ENCODE data around the gene NKD2.

NKD2 gene

DNA sequence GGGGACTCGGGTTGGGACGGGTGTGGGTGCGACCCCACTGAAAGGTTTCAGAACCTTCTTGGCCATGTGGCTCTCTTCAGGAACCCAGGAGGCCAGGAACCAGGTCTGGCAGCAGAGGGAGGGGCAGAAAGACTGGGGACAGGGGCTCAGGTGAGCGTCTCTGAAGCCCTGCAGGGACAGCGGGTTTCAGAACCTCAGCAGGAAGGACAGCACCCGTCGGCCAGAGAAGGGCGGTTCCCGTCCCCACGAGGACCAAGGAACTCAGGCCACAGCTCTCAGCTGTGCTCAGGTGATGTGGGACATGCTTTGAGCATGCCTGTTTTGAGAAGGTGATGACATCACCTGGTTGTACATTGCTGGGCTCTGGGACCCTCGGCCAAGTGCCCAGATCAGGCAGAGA, 77.5 kb downstream of the NKD2 start:
- peaks cover 8% of the 10 kb centered on the region for H3K36me3 Mint-ChIP-seq (ENCODE audit: low read depth)
- no peak overlapping the region for H3K4me3 Mint-ChIP-seq
- TF ChIP-seq, protein P1, sequence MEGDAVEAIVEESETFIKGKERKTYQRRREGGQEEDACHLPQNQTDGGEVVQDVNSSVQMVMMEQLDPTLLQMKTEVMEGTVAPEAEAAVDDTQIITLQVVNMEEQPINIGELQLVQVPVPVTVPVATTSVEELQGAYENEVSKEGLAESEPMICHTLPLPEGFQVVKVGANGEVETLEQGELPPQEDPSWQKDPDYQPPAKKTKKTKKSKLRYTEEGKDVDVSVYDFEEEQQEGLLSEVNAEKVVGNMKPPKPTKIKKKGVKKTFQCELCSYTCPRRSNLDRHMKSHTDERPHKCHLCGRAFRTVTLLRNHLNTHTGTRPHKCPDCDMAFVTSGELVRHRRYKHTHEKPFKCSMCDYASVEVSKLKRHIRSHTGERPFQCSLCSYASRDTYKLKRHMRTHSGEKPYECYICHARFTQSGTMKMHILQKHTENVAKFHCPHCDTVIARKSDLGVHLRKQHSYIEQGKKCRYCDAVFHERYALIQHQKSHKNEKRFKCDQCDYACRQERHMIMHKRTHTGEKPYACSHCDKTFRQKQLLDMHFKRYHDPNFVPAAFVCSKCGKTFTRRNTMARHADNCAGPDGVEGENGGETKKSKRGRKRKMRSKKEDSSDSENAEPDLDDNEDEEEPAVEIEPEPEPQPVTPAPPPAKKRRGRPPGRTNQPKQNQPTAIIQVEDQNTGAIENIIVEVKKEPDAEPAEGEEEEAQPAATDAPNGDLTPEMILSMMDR (IDR thresholded peaks at IDR 0.05), result no peak
- H3K9me3 Mint-ChIP-seq, result no peaks in the 10 kb centered on the region
- peaks cover 19% of the 10 kb centered on the region for H3K4me1 Mint-ChIP-seq
- peaks cover 3% of the 10 kb centered on the region for H3K27me3 Mint-ChIP-seq (ENCODE audit: low read depth, poor library complexity)
- no peak for DNase-seq
- H3K27ac Mint-ChIP-seq, result no peak overlapping the region

DNA sequence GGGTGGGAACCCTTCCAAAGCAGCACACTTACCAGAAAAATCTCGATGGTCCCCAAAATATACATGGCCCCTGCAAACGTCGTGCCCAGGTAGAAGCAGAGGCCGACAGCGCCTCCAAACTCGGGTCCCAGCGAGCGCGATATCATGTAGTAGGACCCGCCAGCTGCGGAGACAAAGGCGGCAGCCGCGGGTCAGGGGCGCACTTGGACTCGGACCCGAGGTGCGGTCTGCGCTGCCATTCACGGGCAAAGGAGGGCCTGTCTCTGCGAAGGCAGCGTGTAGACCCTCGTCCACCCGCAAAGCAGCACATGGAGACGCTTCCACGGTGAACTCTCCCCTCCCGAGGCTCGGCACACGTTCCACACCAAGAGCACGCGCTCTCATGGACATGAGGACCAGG, 78.3 kb downstream of the NKD2 start:
- Mint-ChIP-seq H3K4me3 (no peak overlapping the region), H3K27me3 (ENCODE audit: low read depth, poor library complexity) (peaks cover 3% of the 10 kb centered on the region), H3K36me3 (ENCODE audit: low read depth) (peaks cover 4% of the 10 kb centered on the region), H3K4me1 (peaks cover 17% of the 10 kb centered on the region), H3K9me3 (no peaks in the 10 kb centered on the region), H3K27ac (no peak overlapping the region)
- DNase-seq, result no peak
- TF ChIP-seq, protein P1 (IDR thresholded peaks at IDR 0.05), result no peak

DNA sequence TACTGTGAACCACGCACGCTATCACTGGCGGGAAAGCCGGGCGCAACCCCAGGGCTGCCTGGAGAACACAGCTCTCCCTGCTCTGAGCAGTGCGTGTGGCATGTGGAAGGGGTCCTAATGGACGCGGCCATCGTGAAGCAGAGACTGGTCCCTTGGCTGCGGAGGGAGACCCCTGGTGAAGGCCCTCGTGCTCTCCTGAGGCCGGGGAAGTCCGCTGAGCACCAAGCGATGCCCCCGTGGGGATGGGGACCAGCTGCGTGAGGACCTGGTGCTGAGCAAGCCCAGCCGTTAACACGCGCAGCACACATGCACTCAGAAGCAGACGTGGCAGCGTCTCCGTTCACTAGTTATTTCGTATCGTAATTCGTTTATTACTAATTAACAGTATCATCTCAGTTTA, 78.8 kb downstream of the NKD2 start:
- no peak for DNase-seq
- no peak overlapping the region for H3K27ac Mint-ChIP-seq
- no peaks in the 10 kb centered on the region for H3K9me3 Mint-ChIP-seq
- no peak overlapping the region for H3K4me3 Mint-ChIP-seq
- peaks cover 3% of the 10 kb centered on the region for H3K27me3 Mint-ChIP-seq (ENCODE audit: low read depth, poor library complexity)
- peaks cover 4% of the 10 kb centered on the region for H3K36me3 Mint-ChIP-seq (ENCODE audit: low read depth)
- peaks cover 23% of the 10 kb centered on the region for H3K4me1 Mint-ChIP-seq
- TF ChIP-seq, protein P1 (IDR thresholded peaks at IDR 0.05), result no peak

DNA sequence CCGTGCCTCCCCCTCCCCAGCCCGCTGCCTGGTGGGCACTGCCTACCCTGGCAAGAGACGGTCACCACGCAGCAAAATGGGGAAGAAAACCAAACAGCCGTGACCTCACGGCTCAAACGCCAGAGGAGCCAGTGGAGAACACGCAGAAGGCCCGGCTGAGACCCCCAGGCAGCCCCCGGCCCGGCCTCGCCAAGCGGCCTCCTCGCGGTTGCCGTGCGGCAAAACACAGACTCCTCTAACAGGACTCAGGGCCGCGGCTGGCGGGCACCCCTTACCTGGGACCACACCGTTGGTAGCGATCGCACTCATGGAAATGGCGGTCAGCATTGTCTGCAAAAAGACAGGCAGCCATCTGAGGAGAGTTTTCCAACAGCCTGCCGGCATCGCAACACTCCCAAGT, 79.4 kb downstream of the NKD2 start:
- Mint-ChIP-seq H3K27me3 (ENCODE audit: low read depth, poor library complexity) (peaks cover 3% of the 10 kb centered on the region), H3K9me3 (no peaks in the 10 kb centered on the region), H3K36me3 (ENCODE audit: low read depth) (peaks cover 4% of the 10 kb centered on the region), H3K4me1 (peaks cover 29% of the 10 kb centered on the region), H3K27ac (no peak overlapping the region), H3K4me3 (no peak overlapping the region)
- no peak for DNase-seq
- TF ChIP-seq, protein P1 (IDR thresholded peaks at IDR 0.05), result no peak
